ENCODE measurements around the gene TUBG1. TPM values are rescaled to one million over a fixed set of nuclear protein-coding genes. Genes with fewer than 3 reads are reported as not detected.

The TUBG1 gene
- total RNA-seq (2014; rRNA removed; shearing (Covaris generic)) = 128 and 148 TPM in 2 replicates

DNA sequence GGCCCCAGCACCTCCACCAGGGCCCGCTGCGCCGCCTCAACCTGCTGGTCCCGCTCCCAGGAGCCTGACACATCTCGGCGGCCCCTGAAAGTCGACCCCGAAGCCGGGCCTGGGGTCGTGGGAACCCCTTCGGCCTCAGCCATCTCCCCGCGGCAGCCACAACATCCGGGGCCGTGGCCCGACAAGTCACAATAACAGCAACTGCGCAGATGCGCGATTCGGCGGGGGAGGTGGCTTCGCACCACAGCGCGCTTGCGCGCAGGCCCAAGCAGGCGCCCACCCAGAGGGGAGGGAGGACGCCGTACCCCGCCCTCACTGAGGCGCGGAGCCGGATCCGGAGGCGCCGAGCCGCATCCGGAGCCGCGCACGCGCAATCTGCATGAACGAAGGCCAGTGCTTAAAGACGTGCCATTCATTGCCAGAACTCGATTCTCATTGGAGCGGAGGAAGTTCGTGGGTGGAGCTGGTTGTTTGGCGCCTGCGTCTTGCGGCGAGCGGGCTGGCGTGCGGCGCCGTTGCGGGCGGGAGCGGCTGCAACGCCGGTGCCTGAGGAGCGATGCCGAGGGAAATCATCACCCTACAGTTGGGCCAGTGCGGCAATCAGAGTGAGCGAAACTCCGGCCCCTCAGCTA, at the start of gene TUBG1, which contains the start of gene RETREG3:
TUBG1 (plus strand) TSS at position 502 of the 632 bp plus-strand sequence; CDS start at position 557, 55 bp downstream.
RETREG3 (minus strand) TSS at position 193 of the 632 bp plus-strand sequence; CDS start at position 143, 50 bp downstream.
- peak; percentile 98 for DNase-seq (ENCODE audit: low read depth)

DNA sequence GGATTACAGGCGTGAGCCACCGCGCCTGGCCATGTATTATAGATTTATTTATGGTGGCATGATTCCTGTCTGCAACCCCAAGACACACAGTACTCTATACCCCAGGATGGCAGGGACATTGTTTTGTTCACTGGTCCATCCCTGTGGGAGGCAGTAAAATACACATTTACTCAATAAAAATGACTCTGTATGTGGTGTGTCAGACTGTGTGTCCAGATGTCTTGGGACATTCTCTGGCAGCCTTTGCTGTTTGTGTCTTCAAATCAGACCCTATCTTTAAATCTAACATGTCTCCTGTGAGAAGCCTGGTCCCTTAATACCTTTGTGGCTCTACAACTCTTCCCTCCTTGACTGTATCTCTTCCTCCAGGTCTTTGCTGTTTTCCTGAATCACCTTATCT, 49.2 kb upstream of the TUBG1 start:
- no peak for DNase-seq (ENCODE audit: low read depth)

DNA sequence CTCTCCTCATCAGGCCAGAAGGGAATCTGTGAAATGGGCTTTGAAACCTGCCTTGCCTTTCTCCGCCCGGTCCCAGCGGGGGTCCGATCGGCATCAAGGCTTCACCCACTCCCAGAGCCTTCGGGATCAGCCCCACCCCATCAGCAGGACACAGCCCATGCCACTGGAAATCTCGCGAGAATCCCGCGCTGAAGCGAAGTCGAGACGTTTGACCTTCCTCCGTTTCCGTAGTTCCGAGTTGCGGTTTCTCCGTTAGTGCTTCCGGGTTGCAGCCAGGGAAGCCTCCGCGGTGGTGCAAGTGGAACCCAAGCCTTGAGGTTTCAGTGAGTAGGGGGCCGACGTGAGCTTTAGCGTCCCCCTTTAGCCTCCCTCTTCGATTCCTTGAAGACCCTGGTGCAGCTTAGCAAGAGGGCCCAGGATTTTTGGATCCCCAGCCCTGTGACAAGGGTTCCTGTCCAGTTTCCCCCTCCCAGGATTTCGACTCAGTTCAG, 47.5 kb upstream of the TUBG1 start, which contains the start of gene COASY:
COASY (plus strand) TSS at position 252 of the 491 bp plus-strand sequence. CDS start 475 bp downstream, outside the sequence.
- peak; percentile 91 for DNase-seq (ENCODE audit: low read depth)

DNA sequence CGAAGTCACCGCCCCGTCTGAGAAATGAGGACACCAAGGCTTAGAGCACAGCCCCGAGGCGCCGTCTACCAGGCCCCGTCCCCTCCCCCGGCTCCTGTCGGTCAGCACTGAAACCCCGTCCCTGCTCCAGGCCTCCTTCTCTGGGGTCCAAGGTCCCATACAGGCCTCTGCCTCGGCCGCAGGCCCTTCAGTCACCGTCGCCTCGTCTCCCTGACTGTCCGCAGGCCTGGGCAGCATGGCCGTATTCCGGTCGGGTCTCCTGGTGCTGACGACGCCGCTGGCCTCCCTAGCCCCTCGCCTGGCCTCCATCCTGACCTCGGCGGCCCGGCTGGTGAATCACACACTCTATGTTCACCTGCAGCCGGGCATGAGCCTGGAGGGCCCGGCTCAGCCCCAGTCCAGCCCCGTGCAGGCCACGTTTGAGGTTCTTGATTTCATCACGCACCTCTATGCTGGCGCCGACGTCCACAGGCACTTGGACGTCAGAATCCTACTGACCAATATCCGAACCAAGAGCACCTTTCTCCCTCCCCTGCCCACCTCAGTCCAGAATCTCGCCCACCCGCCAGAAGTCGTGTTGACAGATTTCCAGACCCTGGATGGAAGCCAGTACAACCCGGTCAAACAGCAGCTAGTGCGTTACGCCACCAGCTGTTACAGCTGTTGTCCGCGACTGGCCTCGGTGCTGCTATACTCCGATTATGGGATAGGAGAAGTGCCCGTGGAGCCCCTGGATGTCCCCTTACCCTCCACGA, 46.9 kb upstream of the TUBG1 start:
- no peak for DNase-seq (ENCODE audit: low read depth)

DNA sequence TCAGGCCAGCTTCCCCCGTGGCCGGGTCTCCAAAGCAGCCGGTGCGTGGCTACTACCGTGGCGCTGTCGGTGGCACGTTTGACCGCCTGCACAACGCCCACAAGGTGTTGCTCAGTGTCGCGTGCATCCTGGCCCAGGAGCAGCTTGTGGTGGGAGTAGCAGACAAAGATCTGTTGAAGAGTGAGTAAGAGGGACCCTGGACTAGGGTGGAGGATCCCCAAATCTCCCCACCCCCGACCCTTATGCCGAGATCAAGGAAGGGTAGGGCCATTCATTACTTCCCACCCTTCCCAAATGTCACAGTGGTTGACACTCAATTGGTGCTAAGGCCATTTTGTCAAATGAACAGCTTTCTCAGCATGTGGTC, 46.4 kb upstream of the TUBG1 start:
- DNase-seq (ENCODE audit: low read depth) = no peak

DNA sequence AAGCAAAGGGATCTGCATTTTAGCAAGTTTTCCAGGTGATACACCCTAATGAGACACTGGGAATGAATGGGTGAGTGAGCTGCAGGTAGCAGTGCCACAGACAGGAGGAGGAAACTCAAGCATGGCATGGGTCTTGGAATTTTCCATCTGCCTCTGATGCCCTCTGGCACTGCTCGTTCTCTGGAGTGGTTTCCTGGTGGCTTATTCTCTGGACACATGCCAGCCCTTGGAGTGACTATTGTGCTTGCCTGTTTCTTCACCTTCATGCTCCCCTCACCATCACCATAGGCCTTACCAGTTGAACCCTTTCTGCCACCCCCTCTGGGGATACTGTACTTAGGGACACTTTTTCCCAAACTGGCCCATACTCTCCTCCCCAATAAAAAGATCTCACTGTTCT, 45.9 kb upstream of the TUBG1 start:
- peak; percentile 75 for DNase-seq (ENCODE audit: low read depth)

DNA sequence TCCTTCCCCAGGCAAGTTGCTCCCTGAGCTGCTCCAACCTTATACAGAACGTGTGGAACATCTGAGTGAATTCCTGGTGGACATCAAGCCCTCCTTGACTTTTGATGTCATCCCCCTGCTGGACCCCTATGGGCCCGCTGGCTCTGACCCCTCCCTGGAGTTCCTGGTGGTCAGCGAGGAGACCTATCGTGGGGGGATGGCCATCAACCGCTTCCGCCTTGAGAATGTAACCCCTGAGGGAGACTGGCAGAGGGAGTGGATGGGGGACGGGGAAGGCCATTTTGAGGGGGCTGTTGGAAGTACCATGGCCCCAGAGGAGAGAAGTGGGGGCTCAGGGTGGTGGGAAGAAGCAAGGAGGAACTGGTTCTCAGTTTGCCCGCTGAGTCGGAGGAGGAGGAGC, 45.5 kb upstream of the TUBG1 start:
- no peak for DNase-seq (ENCODE audit: low read depth)

DNA sequence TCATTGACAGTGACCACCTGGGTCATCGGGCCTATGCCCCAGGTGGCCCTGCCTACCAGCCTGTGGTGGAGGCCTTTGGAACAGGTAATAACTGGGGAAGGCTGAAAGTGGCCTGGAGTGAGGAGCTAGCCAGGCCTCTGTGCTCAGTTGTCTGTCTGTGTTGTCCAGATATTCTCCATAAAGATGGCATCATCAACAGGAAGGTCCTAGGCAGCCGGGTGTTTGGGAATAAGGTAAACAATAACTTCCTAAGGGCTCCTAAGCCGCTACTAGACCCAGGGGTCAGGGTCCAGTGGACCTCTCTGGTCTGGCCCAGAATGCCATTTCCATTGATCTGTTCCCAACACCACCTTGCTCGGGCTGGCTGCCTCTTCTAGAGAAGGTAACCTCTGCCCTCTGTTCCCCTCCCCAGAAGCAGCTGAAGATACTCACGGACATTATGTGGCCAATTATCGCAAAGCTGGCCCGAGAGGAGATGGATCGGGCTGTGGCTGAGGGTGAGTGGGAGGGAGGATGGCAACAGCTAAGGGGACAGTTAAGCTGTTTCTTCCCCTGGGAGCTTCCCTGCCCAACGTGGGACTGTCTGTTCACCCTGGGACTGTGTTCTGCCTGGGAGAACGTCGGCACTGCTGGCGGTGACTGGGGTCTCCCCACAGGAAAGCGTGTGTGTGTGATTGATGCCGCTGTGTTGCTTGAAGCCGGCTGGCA, 44.5 kb upstream of the TUBG1 start:
- no peak for DNase-seq (ENCODE audit: low read depth)

DNA sequence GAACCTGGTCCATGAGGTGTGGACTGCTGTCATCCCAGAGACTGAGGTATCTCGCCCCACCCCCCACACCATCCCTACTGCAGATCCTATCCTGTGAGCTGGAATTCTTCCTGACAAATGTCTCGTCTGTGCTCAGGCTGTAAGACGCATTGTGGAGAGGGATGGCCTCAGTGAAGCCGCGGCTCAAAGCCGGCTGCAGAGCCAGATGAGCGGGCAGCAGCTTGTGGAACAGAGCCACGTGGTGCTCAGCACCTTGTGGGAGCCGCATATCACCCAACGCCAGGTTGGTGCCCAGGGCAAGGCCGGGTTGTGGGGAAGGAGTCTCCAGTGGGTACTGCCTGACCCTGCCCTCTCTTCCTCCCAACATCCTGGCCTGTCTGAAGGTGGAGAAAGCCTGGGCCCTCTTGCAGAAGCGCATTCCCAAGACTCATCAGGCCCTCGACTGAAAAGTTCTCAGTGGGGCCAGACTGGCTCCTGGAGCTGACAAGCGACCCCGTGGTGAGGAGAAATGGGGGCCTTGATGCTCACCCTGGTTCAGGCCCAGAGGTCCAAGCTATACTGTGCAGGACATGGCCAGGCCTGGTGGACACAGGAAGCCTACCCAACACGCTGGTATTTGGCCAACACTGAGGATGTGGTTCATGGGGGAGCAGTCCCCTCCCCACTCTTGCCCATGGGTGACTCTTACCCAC, 43.8 kb upstream of the TUBG1 start:
- no peak for DNase-seq (ENCODE audit: low read depth)

DNA sequence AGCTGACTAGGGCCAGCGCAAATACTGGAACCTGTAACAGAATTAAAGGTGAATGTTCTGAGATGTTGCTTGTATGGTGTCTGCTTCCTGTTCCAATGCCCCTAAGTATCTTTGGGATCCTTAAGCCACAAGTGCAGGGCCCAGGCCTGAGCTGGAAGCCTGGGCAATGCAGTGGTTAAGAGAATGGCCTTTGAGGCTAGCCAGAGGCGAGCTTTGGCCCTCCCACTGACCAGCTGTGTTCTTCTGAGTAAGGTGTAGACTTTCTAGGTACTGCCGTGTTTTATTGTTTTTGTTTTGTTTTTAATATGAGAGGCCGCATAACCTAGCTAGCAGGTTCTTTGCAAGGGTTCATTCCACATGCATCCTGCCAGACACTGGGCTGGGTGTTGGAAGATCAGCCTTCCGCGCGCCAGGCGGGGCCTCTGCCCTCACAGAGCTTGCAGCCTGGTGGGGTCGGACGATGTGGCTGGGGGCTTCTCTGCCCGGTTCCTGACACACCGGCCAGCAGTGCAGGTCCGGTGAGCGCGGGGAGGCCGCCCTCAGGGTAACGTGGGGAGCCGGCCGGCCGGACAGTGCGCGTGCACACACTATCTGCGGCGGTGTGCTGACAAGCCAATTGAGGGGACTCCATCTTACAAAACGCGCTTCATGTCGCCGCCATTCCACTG, 43.1 kb upstream of the TUBG1 start:
- DNase-seq (ENCODE audit: low read depth) = no peak

DNA sequence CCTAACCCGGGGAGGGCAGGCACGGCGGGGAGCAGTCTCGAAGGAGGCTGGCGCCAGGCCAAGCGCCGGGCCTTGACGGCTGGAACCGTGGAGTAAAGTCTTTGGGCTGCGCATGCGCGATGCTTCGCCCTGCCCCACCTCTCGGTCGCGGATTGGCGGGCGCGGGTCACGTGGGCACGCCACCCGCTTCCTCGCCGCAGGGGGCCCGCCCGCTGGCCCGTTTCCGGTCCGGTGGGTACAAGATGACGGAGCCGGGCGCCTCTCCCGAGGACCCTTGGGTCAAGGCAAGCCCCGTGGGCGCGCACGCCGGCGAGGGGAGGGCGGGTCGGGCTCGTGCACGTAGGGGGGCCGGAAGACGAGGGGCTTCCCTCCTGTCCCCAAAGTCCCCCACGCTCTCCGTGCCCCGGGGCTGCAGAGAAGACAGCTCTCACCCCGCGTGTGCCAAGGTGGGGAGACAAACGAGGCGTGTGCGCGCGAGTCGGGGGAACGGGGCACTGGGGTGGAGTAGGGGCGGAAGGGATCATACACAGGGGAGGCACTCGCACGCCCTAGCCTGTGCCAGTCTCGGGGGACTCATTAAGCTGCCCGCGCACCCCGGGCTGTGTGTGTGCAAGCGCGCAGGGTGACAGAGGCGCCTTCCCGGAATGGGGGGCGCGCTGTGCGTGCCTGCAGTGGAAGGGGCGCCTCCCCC, 42.5 kb upstream of the TUBG1 start, which contains the start of gene MLX:
MLX (plus strand) TSS at position 218 of the 691 bp plus-strand sequence; CDS start at position 243, 25 bp downstream.
- peak; percentile 86 for DNase-seq (ENCODE audit: low read depth)

DNA sequence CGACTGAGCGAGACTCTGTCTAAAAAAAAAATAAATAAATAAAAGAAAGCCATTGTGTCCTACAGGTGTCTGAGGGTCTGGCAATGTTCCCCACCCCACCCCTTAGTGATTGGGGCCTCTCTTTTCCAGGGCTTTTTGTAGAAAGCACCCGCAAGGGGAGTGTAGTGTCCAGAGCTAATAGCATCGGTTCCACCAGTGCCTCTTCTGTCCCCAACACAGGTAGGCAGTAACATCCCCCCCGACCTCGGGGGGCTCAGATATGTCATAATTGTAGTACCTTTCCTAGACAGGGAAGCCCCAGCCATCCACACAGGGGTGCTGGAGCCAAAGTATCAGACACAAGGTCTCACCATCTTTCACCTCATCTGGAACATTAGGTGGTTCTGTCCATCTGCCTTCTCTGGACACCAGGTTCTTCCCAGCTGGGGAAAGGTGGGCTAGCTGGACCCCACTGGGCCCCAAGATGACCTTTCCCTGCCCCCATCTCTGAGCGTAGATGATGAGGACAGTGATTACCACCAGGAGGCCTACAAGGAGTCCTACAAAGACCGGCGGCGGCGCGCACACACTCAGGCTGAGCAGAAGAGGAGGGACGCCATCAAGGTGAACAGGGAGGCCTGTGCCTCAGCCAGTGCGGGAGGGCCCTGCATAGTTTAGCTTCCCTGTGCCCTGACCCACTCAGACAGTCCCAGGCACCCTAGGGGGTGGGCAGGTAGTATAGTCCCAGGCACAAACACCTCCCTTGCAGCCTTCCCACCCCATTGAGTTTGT, 41.0 kb upstream of the TUBG1 start:
- no peak for DNase-seq (ENCODE audit: low read depth)

DNA sequence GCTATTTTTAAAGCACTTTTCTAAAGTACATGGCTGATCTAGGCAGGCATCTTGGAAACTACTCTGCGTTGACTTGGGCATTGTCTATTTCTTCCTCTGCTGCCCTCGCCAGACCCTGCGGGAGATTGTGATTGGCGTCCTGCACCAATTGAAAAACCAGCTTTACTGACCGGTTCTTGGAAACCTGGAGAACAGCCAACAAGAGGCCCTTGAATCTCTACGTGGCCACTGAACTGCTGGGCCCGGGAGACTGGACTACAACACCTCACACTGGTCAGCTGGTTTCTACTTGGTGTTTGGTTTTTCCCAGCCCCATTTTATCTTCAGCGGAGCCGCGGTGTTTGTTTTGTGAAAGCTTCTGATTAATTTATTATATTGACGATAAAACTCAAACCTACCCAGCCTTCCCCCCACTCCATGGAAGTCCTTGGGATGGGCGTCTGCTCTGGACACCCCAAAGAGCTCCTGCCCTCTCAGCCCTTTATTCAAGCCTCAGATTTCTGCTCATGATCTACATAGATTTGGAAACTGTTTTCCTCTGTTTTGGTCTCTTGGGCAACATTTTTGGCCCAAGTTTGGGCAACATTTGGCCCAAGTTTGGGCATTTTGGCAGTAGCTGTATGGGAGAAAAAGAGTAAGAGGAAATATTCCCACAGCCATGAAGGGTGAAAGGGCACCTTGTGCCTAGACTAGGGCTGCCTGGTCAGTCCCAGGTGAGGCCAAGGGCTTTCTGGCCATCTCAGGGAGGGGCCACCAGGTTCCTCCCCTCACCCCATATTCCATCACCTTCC, 37.9 kb upstream of the TUBG1 start:
- DNase-seq (ENCODE audit: low read depth) = no peak

DNA sequence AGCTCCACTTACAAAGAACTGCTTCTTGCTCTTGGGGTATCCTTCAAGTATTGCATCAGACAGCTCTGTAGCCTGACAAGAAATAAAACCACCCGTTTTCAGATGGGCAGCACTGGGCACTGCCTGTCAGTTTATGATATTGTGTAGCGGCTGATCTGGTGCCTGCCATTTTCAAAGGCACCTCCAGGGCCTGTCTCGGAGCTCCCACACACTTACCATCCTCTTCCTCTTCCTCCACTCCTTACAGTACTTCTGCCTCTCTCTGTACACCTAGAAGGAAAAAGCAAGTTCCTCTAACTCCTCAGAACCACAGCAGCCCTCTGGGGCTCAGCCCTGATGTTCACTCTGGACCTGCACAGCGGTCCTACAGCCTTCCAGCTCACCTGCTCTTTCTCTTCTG, 36.4 kb upstream of the TUBG1 start:
- no peak for DNase-seq (ENCODE audit: low read depth)

DNA sequence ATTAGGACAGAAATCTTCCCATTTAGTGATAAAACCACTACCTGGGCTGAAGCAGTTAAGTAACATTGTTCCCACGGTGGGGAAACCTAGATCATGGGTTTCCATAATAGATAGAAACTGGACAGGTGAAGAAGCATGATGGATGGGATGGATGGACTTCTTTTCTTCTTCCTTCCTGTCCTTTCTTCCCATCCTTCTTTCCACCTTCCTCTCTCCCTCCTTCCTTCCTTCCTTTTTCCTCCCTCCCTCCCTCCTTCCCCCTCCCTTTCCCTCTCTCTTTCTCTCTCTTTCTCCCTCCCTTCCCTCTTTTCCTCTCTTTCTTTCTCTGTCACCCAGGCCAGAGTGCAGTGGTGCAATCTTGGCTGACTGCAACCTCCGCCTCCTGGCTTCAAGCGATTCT, 35.0 kb upstream of the TUBG1 start:
- no peak for DNase-seq (ENCODE audit: low read depth)

DNA sequence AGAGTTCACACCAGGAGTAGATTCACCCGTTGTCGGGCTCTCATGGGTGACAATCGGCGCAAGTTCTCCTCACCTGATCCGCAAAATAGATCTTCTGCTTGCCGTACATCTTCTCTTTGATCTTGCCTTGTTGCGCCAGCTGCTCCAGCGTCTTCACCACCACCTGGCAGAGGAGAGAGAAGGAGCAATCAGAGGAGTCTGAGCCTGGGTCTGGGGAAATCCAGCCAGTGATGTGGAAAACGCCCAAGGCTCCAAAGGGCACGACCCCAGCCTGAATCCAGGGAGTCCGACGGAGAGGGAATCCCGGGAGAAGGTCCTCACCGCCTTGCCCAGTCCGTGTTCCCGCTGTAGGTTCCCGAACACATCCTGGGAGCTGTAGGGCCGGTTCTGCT, 32.3 kb upstream of the TUBG1 start:
- peak; percentile 24 for DNase-seq (ENCODE audit: low read depth)

DNA sequence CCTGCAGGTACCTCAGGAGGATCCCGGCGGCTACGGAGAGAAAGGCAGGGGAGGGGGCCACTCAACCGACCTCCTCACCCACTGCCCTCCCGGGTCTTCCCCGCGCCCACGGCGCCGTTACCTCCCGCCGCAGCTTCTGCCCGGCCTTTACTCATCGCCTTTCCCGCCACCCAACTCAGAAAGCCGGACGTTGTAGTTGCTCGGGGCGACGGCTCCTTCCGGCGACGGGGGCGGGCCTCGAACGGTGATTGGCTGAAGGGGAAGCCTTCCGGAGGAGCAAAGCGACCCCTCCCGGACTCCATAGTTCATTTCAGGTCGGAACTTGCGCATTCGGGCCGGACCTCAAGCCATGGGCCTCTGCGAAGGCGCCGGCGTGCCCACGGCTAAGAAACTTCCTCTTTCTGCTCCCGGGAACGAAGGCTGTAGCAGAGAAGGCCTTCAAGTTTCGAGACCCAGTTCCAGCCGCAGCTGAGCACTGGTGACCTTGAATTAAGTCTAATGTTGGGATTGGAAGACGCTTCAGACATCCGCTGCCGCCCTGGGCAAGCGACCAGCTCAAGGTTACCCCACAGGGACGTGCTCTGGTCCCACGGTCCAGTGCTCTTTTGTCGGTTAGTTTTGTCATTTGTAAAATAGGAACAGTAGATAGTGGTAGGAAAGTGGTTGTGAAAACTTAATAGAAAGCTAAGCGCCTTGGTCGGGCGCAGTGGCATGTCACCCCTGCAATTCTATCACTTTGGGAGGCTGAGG, 31.8 kb upstream of the TUBG1 start, which contains the start of gene PSMC3IP:
PSMC3IP (minus strand) TSS at position 198 of the 750 bp plus-strand sequence; CDS start at position 155, 43 bp downstream.
- DNase-seq (ENCODE audit: low read depth) = peak; percentile 92
